NCI-H82 (cell line): ENCODE results near the gene CEP83.
"Not testable (repeated sequence)": the region's sequence is repeated elsewhere in the genome, so short reads cannot be mapped to it uniquely, and the experiment has no call there.

ENCODE experiments used
- DNase-seq: peaks from one replicate; lab custom pipeline; 2025; lab: John Stamatoyannopoulos, UW

The CEP83 gene

DNA sequence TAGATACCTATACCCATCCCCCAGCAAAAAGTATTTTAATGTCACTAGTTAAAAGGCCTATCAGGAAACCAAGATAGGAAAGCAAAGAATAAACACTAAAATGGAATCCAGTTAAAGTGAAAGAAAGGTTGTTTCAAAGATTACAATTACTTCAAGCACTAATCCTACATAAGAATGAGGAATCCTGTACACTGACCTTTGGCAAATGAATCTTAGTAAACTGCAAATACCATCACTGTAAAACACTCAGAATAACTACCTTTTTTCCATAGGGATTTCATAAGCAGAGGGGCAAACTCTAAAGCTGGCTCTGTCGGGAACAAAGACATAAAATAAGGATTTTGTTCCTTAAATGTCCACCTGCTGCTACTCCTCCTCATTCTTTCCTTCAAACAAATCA is 25.9 kb downstream of the CEP83 start:
- DNase-seq, result no peak

DNA sequence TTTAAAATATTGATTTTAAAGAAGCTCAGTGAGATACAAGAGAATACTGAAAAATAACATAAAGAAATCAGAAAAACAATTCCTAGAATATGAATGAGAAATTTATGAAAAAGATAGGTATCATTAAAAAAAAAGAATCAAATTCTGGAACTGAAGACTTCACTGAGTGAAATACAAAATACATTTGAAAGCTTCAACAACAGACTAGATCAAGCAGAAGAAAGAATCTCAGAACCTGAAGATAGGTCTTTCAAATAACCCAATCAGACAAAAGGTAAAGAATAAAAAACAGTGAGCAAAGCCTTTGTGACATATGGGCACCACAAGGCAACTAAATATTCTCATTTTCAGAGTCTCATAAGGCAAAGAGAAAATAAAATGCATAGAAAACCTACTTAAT is 29.4 kb downstream of the CEP83 start:
- no peak for DNase-seq

DNA sequence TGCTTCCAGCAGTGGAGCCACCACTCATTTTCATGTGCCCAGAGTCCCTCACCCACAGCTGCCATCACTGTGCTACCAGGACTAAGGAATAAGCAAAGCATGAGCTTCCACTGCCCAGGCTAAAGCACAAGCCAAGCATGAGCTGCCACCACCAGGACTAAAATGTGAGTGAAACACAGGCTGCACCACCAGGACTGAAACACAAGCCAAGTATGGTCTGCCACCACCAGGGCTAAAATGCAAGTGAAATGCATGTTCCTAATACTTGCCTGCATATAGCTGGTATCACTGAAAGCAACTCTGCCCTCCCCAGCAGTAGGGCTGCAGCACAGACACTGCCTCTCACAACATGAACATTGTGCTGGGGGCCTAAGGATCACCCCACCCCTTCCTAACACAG is 30.0 kb downstream of the CEP83 start:
- no peak for DNase-seq

DNA sequence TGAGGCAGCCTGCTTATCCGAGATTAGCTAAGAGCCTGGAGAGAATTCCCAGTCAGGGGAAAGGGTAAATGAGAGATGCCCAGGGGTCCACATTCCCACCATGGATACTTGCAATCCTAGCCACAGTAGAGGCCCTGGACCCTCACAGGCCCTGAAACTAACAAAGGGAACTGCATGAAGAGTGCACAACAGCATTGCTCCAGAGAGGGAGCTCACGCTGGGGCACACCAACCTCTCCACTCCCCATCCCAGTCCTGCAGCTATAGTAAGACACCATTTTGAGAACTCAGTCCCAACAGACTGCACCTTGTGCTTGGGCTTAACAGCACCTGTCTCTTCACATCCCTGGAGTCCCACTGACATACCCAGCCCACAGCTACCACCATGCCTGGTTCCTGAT is 30.5 kb downstream of the CEP83 start:
- no peak for DNase-seq

DNA sequence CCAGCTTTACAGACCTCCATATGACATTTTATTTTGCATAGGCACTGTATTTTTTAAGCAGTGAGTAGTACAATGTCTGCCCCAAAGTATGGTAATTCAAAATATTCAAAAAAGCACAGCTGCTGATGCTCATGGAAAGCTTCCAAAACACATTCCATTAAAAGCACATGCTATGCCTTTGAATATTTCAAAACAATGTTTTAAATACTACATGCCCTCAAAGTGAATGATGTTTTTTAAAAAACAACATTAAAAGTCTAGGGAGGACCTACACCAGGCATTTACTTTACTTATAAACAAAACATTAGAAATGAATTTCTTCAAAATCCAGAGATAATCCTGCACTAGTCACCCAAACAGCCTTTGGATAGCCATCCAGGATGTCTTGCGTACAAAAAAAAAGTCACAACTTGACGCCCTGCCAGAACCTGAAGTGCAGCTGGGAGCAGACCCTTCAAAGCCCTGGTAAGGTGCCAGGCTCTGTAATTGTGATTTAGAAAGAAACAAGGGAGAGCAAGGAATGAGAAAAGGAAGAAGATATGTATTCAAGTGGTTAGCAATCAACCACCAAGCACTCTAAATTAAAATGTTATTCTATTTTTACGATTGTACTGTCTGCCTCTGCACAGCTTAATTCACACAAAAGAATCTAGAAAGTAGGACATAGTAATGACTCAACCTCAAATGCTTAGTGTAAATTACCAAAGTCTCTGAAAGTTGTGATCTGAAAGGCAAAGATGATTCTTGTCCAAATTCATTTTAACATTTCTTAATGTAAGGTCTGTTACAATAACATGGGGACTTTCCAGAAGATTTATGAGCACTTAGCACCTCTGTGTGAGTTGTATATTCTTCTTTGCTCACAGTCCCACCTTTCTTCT is 31.9 kb downstream of the CEP83 start:
- DNase-seq, result no peak

DNA sequence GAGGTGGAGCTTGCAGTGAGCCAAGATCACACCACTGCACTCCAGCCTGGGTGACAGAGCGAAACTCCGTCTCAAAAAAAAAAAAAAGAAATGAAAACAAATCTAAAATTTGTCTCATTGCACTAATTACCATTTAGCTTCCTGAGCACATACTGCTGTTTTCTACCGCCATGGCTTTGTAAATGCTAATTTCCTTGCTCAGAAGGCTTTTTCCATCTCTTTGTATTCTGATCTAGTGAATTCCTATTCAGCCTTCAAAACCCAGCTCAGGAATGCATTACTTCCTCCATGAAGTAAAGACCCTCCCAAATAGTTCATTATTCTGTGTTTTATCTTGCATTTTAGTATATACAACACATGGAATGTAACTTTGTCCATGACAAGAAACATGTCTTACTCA is 33.6 kb downstream of the CEP83 start:
- DNase-seq, result no peak

DNA sequence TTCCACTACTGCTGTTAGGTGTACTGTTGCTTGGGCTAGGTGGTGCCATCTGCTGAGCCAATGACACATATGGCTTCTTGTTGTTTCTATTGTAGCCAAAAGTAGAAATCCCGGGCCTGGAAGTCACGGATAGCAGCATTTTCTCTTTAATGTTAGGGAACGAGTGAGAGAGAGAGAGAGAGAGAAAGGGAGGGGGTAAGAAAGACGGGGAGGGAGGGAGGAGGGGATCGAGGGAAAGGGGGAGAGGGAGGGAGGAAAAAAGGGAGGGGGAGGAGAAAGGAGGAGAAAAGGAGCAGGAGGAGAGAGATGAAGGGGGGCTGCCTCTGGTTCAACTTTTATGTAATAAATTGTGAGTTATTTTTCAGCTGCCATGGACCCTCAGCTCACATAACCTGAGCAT is 34.8 kb downstream of the CEP83 start:
- not testable (repeated sequence) for DNase-seq

DNA sequence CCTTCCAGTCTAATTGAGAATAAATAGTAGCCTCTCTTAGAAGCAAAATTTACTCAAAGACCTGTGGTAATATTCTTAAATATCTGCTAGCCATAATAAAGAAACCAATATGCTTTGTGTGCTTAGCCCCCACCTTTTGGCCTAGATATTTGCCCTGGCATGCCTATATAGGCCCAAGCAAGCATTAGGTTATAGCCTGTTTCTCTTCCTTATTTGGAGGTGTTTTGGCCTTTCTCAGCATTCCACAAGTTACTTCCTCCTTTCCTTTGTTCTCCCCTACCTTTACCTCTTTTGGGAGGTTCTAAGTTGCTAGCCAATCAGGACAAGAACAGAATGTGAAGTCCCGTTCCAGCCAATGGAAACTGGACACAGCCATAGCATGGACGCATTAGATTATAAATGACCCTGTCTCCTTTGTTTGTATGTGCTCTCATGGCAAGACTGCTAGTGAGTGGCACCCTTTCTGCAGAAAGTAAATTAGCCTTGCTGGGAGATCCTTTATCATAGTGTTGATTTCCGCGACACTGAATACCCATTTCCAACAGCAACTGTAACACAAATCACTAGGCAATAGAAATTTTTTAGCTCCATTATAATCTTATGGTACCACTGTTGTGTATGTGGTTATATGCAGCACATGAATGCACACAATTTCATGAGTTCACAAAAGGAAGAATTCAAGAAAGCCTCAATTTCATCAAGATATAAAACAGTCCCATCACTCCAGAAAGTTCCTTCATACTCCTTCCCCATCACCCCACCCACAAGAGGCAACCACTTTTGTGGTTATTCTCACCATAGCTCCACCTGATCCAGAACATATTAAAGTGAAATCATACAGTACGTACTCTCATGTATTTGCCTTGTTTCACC is 37.6 kb downstream of the CEP83 start:
- no peak for DNase-seq

DNA sequence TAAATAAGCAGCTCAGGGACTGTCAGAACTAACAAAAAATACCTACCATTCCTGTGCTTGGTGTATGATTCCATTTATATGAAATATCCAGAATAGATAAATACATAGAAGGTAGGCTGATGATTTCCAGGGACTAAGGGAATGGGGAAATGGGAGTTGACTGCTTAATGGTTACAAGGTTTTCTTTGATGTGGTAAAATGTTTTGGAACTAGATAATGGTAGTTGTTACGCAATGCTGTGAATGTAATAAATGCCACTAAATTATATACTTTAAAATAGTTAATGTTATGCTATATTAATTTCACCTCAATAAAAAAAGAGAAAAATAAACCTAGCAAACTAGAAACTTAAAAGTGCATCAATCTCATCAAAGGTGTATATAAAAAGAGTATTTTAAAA is 41.1 kb downstream of the CEP83 start:
- no peak for DNase-seq

DNA sequence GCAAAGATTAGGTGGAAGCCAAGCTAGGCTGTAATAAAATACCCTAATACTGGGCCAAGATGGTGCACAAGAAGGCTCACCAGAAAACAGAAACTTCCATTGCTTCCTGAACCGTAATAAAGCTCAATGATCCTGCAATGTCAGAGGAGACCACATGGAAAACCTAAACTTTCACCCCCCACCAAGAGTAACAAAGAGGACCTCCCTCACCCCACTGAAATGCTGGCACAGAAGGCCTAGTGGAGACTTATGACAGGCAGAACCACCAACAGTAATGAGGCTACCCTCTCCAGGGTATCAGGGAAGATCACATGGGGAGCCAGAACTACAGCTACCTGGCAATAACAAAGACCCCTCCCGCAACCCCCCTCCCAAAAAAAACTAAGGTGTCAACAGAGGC is 43.1 kb downstream of the CEP83 start:
- no peak for DNase-seq

DNA sequence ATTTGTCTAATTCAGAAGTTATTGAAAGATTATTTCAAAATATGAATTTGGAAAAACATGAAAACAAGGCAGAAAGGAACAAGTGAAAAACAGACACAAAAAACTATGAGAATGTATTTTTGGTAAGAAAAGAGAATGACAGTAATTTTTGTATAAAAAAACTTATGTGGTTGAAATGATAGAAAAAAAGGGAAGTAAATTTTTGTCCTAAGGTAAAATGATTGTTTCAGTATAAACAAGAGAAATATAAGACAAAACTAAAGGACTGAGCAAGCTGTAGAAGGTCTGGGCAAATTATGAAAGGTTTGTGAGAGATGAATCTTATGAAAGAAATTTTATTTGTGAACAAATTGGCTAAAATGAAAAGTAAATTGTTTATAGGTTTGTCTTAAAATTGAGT is 44.6 kb downstream of the CEP83 start:
- DNase-seq, result no peak

DNA sequence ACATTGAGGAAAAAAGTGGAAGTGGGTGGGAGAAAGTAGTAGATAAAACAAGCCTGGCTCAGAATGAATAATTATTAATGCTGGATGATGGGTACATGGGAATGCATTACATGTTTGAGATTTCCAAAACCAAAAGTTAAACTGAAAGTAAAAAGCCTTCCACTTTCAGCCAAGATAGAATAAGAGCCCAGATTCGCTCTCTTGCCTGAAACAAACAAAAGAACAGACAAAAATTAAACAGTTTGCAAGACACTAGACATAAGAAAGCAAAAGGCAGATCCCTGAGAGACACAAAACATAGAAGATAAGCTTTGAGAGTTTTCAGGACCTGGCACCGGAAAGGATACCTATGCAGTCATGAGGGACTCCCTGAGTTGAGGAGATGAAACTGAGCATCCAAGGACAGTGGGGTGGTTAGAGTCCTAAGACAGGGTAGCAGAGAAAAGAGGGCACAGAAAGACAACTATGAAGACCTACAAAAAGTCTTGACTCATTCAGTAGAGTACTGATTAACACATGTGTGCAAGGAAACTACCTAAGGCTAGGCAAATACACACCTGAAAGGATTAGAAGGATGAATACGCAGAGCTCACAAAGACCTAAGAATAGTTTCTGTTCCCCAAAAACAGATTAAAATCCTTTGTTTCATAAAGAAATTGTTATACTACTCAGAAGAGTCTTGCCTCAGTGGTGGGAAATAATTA is 54.1 kb downstream of the CEP83 start:
- DNase-seq, result no peak

DNA sequence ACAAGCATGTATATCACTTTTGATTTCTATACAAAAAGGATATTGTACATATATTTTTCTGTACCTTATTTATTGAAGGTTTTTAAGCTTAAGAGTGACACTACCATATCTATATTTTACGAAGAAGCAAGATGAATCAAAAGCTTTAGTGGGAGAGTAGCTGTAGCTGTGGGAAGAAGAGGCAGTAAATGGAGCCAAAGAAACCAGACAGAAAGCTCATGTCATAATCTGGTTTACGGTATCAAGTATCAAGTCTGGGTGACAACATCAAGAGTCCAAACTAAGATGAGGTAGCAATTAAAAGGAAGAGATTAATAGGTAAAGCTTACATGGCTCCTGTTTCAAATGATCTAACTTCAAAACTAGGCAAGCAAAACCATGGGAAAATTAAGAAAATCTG is 54.8 kb downstream of the CEP83 start:
- peak; percentile 89 for DNase-seq

DNA sequence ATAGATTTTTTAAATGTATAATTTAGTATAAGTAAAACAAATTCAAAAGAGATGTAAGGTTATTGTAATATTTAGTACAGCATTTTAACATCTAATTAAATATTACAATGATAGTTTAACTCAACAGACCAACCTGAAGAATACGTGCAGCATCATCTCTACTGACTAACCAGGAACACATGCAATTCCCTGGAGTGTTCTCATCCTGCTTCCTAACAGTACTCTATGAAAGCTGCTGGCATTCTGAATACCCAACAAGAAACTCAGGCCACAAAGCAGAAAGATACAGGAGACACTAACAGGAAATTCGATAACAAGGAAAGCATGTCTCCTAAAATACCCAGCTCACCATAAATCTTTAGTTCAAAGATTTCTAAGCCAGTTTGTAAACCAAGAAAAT is 58.3 kb downstream of the CEP83 start:
- no peak for DNase-seq

DNA sequence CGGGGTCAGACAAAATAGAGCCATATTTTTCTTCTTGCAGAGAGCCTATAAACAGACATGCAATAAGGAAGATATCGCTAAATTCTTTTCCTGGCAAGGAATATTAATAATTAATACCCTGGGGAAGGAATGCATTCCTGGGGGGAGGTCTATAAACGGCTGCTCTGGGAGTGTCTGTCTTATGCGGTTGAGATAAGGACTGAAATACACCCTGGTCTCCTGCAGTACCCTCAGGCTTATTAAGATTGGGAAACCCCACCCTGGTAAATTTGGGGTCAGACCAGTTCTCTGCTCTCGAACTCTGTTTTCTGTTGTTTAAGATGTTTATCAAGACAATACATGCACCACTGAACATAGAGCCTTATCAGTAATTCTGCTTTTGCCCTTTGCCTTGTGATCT is 61.0 kb downstream of the CEP83 start:
- DNase-seq, result not testable (repeated sequence)

DNA sequence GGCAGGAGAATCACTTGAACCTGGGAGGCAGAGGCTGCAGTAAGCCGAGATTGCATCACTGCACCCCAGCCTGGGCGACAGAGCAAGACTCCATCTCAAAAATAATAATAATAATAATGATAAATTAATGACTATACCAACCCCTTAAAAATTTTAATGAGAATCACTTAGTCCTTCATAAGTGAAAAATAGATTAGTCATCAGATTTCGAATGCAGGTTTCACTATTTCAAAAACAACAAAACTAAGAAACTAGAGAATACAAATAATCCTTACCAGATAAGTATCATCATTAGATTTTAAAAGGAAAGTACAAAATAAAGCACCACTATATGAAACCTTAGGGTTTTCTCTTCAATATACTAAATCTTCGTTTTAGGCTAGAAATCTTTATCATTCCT is 62.3 kb downstream of the CEP83 start:
- DNase-seq, result no peak

DNA sequence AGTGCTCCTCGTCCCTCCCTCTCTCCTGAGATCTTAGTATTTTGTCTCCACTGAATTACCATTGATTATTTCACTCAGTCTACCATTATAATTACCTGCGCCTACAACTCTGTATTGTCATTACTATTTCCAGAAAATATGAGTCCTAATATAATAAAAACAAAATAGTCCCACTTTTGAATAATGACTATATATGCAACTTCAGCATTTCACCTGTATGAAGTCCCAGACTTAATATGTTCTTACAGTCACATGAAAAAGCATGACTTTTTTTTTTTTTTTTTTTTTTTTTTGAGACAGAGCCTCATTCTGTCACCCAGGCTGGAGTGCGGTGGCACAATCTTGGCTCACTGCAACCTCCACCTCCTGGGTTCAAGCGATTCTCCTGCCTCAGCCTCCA is 63.7 kb downstream of the CEP83 start:
- not testable (repeated sequence) for DNase-seq

DNA sequence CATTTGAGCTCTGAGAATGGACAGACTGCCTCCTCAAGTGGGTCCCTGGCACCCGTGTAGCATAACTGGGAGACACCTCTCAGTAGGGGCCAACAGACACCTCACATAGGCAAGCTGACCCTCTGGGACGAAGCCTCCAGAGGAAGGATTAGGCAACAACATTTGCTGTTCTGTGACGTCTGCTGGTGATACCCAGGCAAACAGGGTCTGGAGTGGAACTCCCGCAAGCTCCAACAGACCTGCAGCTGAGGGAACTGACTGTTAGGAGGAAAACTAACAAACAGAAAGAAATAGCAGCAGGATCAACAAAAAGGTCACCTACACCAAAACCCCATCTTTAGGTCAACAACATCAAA is 69.6 kb downstream of the CEP83 start:
- no peak for DNase-seq

DNA sequence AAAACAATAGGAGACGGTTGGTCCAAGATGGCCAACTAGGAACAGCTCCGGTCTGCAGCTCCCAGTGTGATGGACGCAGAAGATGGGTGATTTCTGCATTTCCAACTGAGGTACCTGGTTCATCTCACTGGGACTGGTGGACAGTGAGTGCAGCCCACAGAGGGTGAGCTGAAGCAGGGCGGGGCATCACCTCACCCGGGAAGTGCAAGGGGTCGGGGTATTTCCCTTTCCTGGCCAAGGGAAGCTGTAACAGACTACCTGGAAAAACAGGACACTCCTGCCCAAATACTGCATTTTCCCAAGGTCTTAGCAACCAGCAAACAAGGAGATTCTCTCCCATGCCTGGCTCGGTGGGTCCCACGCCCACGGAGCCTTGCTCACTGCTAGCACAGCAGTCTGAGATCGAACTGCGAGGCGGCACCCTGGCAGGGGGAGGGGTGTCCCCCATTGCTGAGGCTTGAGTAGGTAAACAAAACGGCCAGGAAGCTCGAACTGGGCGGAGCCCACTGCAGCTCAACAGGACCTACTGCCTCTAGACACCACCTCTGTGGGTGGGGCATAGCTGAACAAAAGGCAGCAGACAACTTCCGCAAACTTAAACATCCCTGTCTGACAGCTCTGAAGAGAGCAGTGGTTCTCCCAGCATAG is 70.1 kb downstream of the CEP83 start:
- DNase-seq, result not testable (repeated sequence)

DNA sequence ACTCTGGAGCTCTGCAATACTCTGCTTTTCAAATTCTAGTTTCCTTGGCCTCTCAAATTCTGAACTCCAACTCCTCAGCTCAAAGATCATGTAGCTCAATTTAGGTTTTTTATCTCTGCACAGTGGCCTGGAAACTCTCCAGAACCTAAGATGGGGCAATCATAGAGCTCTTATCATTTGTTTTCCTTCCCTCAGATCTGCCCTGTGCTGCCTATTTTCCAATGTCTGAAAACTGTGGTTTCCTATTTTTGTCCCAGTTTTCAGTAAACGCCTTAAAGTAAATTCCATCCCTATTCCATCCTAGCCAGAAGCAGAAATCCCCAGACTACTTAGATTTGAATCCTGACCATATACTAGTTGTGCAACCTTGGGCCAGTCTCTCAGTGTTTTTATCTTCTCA is 73.2 kb downstream of the CEP83 start:
- no peak for DNase-seq

DNA sequence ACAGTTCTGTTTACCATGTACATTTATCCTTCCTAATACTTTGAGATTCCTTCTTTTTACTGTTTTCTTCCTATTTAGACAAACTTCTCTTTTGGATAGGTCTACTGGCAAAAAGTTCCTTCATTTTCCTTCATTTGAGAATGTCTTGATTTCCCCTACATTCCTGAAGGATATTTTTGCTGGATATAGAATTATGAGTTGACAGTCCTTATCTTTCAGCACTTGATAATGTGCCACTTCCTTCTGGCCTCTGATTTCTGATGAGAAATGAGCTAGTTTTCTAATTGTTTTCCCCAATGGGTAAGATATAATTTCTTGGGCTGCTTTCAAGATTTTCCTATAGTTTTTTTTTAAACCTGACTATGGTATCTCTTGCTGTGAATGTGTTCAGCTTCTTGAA is 75.6 kb downstream of the CEP83 start:
- DNase-seq, result no peak

DNA sequence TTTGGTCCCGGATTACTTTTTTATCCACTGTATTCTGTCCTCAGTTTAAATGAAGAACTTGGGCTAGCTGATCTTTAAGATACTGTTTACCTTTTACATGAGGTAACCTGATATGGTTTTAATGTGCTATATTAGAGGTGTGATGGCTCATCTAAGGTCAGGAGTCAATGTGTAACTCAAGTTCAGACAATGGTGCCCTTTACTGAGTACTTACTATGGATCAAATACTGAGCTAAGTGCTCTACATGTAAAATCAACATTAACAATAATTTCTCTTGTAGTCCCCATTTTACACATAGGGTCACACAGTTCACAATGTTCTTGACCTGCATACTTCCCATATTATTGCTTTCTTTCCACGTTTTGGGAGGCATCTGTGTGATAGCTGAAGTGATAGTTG is 79.2 kb downstream of the CEP83 start:
- DNase-seq, result no peak
